Activated T-helper 1 cell treated with anti-CD3 and anti-CD28 coated beads, Interleukin-12 subunit alpha, Interleukin-12 subunit beta, Interleukin-2, Interleukin-4 antibody, amounts not matched to agents 30 ng/mL and 10 ng/mL and 1 ng/mL, durations not matched to agents 14 hours and 24 hours and 36 hours (primary cell): ENCODE data around the gene CACNA1B. TPM values are rescaled to one million over a fixed set of nuclear protein-coding genes. Genes with fewer than 3 reads are reported as not detected.

Experiments
- DNase-seq: peaks from one replicate; pipeline ENCODE4 v3.0.0; 2021; ENCODE audit warnings: low spot score
- H3K27ac Mint-ChIP-seq: one replicate; pipeline ENCODE4 v1.8.0; 2021; ENCODE audit warnings: mild to moderate bottlenecking, mixed read lengths
- H3K27me3 Mint-ChIP-seq: one replicate; pipeline ENCODE4 v1.8.0; 2022; ENCODE audit warnings: mild to moderate bottlenecking, moderate library complexity, mixed read lengths; ENCODE audit not compliant: insufficient read depth
- H3K36me3 Mint-ChIP-seq: one replicate; pipeline ENCODE4 v1.8.0; 2021; ENCODE audit warnings: low read depth, mixed read lengths
- H3K4me1 Mint-ChIP-seq: one replicate; pipeline ENCODE4 v1.8.0; 2021; ENCODE audit warnings: low read depth, mixed read lengths
- H3K4me3 Mint-ChIP-seq: one replicate; pipeline ENCODE4 v1.8.0; 2021; ENCODE audit warnings: mild to moderate bottlenecking, moderate library complexity, mixed read lengths
- H3K9me3 Mint-ChIP-seq: one replicate; pipeline ENCODE4 v1.8.0; 2021; ENCODE audit warnings: mixed read lengths
- intact Hi-C: fragments of 100-400 bp; cut with micrococcal nuclease; formaldehyde crosslinking; loops from one replicate; pipeline ENCODE4 v1.15.1; 2024
- total RNA-seq: library from RNA; stranded (reverse); gene quantifications from 2 replicates; pipeline ENCODE4 v1.2.3, GENCODE V29; 2022

The CACNA1B gene
- total RNA-seq, 1 donor from 2014 or later, result not detected

DNA sequence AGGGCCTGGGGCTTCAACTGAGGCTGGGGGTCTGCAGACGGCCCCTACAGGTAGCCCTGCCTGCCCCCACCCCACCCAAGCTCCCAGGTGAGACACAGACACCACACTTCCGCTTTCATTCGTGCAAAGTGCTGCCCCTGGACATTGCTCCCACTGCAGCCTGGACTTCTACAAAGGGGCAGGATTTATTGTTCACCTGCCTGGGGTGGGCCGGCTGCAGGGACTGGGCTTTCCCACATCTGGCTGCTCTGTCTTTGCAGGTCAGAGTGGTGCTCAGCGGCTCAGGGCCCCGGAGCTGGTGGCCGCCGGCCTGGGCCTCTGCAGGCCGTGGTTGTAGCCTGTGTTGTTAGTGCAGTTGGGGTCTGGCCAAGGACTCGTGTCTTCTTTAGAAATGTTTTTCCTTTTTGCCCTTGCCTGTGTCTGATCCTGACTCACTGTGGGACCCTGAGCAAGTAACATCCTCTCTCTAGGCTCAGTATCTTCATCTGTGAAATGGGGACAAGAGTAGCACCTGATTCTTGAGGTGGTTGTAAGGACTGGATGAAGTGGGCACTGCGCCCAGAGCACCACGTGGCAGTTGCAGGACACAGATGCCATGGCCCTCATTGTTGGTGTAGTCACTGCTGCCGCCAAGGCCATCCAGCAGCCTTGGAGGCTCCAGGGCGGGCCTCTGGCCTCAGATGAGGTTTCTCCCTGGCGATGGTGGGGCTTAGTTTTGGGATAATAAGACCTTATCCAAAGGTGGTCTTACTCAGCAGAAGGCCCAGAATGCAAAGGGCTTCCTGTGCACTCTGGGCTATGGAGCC is 143.9 kb downstream of the CACNA1B start:
- no peaks in the 10 kb centered on the region for H3K4me1 Mint-ChIP-seq
- no peaks in the 10 kb centered on the region for H3K9me3 Mint-ChIP-seq
- intact Hi-C loops, result no loop called here
- H3K27ac Mint-ChIP-seq, result no peak overlapping the region
- peaks cover 14% of the 10 kb centered on the region for H3K27me3 Mint-ChIP-seq
- no peaks in the 10 kb centered on the region for H3K36me3 Mint-ChIP-seq
- no peak for DNase-seq
- no peak overlapping the region for H3K4me3 Mint-ChIP-seq

DNA sequence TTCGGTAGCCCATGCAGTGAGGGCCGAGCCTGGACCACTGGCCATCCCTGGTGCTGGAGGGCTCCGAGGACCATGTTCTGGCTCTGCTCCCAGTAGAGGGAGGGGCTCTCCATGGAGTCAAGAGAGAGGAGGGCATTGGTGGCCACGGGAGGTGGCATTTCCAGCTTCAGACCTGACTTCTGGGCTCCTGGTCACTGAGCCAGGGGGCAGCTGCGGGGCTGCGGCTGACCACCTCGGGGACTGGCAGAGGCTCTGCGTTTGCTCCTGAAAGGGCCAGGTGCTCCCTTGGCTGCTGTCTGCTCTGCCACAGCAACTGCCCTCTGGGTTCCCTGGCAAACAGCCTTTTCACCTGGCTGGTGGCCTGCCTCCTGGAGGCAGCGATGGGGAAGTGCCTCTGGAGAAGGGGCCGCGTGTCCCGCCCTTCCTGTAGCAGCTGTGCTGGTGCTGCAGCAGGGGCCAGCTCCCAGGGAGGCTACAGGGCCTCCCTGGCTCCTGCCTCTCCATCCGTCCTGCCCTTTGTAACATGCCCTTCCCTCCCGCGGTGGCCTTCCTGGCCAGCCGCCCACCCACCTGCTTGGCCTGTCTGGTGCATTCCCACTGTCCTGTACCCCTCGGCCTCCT is 144.6 kb downstream of the CACNA1B start:
- H3K4me3 Mint-ChIP-seq, result no peak overlapping the region
- intact Hi-C loops, result no loop called here
- DNase-seq, result no peak

DNA sequence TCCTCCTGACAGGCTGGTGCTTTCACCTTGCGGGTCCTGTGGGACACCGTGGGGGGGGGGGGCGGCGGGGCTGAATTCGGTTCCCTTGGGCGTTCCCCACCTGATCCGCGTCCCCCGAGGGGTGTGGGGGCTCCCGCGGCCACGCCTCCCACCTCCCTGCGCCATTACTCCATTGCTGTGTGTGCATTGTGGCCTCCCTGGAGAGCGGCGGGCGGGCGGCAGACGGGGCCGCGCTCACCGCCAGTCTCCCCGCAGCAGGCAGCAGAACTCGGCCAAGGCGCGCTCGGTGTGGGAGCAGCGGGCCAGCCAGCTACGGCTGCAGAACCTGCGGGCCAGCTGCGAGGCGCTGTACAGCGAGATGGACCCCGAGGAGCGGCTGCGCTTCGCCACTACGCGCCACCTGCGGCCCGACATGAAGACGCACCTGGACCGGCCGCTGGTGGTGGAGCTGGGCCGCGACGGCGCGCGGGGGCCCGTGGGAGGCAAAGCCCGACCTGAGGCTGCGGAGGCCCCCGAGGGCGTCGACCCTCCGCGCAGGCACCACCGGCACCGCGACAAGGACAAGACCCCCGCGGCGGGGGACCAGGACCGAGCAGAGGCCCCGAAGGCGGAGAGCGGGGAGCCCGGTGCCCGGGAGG is 145.3 kb downstream of the CACNA1B start:
- H3K27me3 Mint-ChIP-seq, result peaks cover 20% of the 10 kb centered on the region
- no peaks in the 10 kb centered on the region for H3K9me3 Mint-ChIP-seq
- no peaks in the 10 kb centered on the region for H3K36me3 Mint-ChIP-seq
- H3K4me3 Mint-ChIP-seq, result no peak overlapping the region
- DNase-seq, result no peak
- H3K4me1 Mint-ChIP-seq, result no peaks in the 10 kb centered on the region
- no peak overlapping the region for H3K27ac Mint-ChIP-seq
- intact Hi-C loops, result no loop called here

More for the DNA sequence above, 144.6 kb downstream of the CACNA1B start:
- H3K4me1 Mint-ChIP-seq, result no peaks in the 10 kb centered on the region
- no peak overlapping the region for H3K27ac Mint-ChIP-seq
- no peaks in the 10 kb centered on the region for H3K36me3 Mint-ChIP-seq
- peaks cover 17% of the 10 kb centered on the region for H3K27me3 Mint-ChIP-seq
- H3K9me3 Mint-ChIP-seq, result no peaks in the 10 kb centered on the region

DNA sequence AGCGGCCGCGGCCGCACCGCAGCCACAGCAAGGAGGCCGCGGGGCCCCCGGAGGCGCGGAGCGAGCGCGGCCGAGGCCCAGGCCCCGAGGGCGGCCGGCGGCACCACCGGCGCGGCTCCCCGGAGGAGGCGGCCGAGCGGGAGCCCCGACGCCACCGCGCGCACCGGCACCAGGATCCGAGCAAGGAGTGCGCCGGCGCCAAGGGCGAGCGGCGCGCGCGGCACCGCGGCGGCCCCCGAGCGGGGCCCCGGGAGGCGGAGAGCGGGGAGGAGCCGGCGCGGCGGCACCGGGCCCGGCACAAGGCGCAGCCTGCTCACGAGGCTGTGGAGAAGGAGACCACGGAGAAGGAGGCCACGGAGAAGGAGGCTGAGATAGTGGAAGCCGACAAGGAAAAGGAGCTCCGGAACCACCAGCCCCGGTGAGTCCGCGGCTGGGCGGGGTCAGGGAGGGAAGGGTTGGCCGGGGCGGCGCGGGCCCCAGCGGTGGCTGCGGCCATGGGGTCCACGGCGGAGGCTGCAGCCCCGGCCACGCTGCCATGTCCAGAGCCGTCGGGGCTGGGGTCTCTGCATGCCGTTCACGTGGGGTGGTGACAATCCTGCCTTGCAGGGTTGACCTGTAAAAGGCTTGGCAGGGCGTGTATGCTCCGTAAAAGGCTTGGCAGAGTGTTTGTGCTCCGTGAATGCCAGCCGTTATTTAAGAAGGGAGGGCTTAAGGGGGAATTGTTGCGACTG is 146.0 kb downstream of the CACNA1B start:
- no peak overlapping the region for H3K27ac Mint-ChIP-seq
- no peak for DNase-seq
- no peaks in the 10 kb centered on the region for H3K4me1 Mint-ChIP-seq
- no peaks in the 10 kb centered on the region for H3K9me3 Mint-ChIP-seq
- intact Hi-C loops, result no loop called here
- H3K4me3 Mint-ChIP-seq, result no peak overlapping the region
- peaks cover 20% of the 10 kb centered on the region for H3K27me3 Mint-ChIP-seq
- H3K36me3 Mint-ChIP-seq, result no peaks in the 10 kb centered on the region

DNA sequence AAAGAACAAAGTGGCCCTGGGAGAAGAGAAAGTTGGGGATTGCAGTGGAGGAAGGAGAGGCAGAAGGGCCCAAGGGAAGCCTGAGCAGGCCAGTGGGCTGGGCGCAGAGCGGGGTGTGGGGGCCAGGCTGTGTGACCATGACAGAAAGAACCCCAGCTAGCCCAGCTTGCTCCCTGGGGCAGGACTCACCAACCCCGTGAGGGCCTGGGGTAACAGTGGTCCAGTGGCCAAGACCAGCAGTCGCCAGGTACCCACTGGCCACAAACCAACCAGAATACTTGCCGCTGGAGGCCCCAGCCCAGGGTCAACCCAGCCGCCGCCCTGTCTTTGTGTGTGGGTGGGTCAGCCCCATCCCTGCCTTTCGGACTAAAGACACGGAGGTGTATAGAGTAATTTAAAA is 146.5 kb downstream of the CACNA1B start:
- Mint-ChIP-seq H3K36me3 (no peaks in the 10 kb centered on the region), H3K27me3 (peaks cover 20% of the 10 kb centered on the region), H3K27ac (no peak overlapping the region), H3K4me3 (no peak overlapping the region), H3K9me3 (no peaks in the 10 kb centered on the region), H3K4me1 (no peaks in the 10 kb centered on the region)
- intact Hi-C loops, result no loop called here
- no peak for DNase-seq

DNA sequence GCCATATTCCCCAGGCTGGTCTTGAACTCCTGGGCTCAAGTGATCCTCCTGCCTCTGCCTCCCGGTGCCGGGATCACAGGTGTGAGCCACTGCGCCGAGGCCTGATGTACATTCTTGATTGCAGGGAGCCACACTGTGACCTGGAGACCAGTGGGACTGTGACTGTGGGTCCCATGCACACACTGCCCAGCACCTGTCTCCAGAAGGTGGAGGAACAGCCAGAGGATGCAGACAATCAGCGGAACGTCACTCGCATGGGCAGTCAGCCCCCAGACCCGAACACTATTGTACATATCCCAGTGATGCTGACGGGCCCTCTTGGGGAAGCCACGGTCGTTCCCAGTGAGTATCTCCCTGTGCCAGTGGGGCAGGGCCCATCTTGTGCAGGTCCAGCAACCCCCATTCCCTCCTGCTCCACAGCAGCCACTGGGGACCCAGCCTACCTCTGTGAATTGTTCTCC is 147.3 kb downstream of the CACNA1B start:
- H3K9me3 Mint-ChIP-seq, result no peaks in the 10 kb centered on the region
- intact Hi-C loops, result no loop called here
- H3K27ac Mint-ChIP-seq, result no peak overlapping the region
- no peaks in the 10 kb centered on the region for H3K36me3 Mint-ChIP-seq
- no peak overlapping the region for H3K4me3 Mint-ChIP-seq
- DNase-seq, result no peak
- H3K27me3 Mint-ChIP-seq, result peaks cover 21% of the 10 kb centered on the region
- H3K4me1 Mint-ChIP-seq, result no peaks in the 10 kb centered on the region

DNA sequence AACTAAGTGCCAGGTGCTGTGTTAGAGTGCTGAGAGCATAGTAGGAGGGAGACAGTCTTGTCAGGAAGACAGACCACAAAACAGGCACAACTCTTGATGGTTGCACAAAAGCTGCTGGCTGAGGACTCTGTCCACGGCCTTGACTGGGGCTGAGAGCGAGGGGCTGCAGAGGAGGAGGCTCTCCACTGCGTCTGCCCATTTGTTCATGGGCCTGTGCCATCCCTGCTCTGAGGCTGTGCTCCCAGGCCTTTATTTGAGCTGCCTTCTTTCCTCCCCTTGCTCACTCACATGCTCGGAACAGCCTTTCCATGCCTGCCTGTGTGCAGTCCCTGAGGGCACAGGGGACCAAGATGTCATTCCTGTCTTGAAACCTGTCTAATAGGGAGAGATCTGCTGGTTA is 147.8 kb downstream of the CACNA1B start:
- Mint-ChIP-seq H3K9me3 (no peaks in the 10 kb centered on the region), H3K27ac (no peak overlapping the region), H3K4me1 (no peaks in the 10 kb centered on the region), H3K27me3 (peaks cover 26% of the 10 kb centered on the region), H3K4me3 (no peak overlapping the region), H3K36me3 (no peaks in the 10 kb centered on the region)
- no peak for DNase-seq
- intact Hi-C loops, result no loop called here

DNA sequence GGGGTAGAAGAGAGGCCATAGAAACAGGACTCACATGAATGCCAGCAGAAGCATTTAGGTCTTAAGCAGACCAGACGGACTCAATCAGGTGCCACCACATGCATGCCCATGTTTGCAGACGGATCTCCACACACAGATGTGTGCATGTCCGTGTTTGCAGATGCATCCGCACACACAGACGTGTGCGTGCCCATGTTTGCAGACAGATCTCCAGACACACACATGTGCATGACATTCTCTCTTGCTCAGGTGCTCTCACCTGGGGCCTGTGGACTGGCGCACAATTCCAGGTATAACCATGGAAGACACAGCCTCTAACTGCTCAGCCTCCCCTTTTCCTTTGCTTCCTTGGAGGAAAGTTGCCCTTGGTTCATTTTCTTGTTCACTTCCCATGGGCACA is 148.3 kb downstream of the CACNA1B start:
- no peak overlapping the region for H3K4me3 Mint-ChIP-seq
- H3K4me1 Mint-ChIP-seq, result no peaks in the 10 kb centered on the region
- intact Hi-C loops, result no loop called here
- H3K9me3 Mint-ChIP-seq, result no peaks in the 10 kb centered on the region
- H3K36me3 Mint-ChIP-seq, result no peaks in the 10 kb centered on the region
- peaks cover 29% of the 10 kb centered on the region for H3K27me3 Mint-ChIP-seq
- no peak for DNase-seq
- no peak overlapping the region for H3K27ac Mint-ChIP-seq

DNA sequence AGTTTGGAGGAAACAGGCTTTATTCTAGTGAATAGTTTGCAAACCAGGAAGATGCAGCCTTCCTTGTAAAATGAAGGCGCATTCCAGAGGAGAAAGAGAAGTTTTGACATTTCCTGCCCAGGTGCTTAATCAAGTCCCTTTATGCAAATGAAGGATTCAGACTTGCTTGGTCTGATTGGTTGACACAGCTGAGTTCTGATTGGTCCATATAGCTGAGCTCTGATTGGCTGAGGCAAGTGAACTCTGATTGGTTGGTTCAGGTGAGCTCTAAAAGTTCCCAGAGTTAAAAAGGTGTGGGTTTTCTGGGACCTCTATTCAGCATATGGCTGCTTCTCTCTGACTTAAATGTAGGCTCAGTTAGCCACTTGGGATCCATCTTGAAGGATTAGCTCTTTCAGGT is 151.0 kb downstream of the CACNA1B start:
- Mint-ChIP-seq H3K9me3 (no peaks in the 10 kb centered on the region), H3K4me3 (no peak overlapping the region), H3K36me3 (no peaks in the 10 kb centered on the region), H3K27me3 (peaks cover 42% of the 10 kb centered on the region), H3K4me1 (no peaks in the 10 kb centered on the region), H3K27ac (no peak overlapping the region)
- no peak for DNase-seq
- intact Hi-C loops, result no loop called here

DNA sequence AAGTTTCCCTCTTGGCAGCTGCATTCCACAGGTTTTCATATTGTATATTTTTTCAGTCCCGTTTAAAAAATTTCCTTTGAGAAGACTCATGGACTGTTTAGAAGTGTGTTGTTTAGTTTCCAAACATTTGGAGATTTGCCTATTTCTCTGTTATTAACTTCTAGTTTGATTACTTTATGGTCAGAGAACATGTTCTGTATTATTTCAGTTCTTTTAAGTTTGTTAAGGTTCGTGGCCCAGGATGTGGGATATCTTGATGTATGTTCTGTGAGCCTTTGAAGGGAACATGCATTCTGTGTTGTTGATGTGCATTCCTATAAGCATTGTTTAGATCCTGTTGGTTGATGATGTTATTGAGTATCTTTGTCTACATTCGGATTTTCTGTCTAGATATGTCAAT is 153.6 kb downstream of the CACNA1B start:
- no peaks in the 10 kb centered on the region for H3K36me3 Mint-ChIP-seq
- no peak for DNase-seq
- peaks cover 36% of the 10 kb centered on the region for H3K27me3 Mint-ChIP-seq
- no peaks in the 10 kb centered on the region for H3K4me1 Mint-ChIP-seq
- no peak overlapping the region for H3K27ac Mint-ChIP-seq
- intact Hi-C loops, result no loop called here
- no peaks in the 10 kb centered on the region for H3K9me3 Mint-ChIP-seq
- H3K4me3 Mint-ChIP-seq, result no peak overlapping the region

DNA sequence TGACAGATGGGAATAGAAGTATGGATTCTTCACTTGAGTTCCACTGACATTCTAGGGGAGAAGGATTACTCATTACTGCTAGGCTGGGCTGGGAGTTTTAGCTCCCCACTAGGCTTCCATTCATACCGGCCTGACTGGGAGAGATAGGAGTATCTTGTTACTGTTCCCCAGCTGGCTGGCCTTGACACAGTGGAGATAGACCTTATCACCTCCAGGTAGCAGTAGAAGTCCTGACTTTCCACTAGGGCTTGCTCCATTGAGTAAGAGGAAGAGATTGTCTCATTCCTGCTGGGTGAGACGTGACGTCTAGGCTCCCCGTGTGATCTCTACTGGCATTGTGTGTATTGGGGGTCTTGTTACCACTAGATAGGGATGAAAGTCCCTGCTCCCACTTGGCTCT is 156.4 kb downstream of the CACNA1B start:
- DNase-seq, result no peak
- H3K36me3 Mint-ChIP-seq, result no peaks in the 10 kb centered on the region
- no peaks in the 10 kb centered on the region for H3K9me3 Mint-ChIP-seq
- H3K27me3 Mint-ChIP-seq, result peaks cover 30% of the 10 kb centered on the region
- intact Hi-C loops, result no loop called here
- H3K4me1 Mint-ChIP-seq, result no peaks in the 10 kb centered on the region
- H3K4me3 Mint-ChIP-seq, result no peak overlapping the region
- no peak overlapping the region for H3K27ac Mint-ChIP-seq

DNA sequence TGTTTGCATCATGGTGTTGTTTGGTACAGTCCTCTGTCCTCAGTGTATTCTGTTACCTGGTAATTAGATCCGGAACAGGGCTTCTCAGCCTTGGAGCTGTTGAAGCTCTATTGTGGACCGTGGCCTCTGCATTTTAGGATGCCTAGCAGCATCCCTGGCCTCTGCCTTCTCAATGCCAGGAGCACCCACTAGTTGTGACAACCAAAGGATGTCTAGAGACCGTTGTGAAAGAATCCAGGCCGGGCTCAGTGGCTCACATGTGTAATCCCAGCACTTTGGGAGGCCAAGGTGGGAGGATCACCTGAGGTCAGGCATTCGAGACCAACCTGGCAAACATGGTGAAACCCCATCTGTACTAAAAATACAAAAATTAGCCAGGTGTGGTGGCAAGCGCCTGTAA is 159.6 kb downstream of the CACNA1B start:
- no peak overlapping the region for H3K27ac Mint-ChIP-seq
- peaks cover 12% of the 10 kb centered on the region for H3K27me3 Mint-ChIP-seq
- H3K9me3 Mint-ChIP-seq, result no peaks in the 10 kb centered on the region
- no peaks in the 10 kb centered on the region for H3K36me3 Mint-ChIP-seq
- H3K4me1 Mint-ChIP-seq, result no peaks in the 10 kb centered on the region
- no peak for DNase-seq
- no peak overlapping the region for H3K4me3 Mint-ChIP-seq
- intact Hi-C loops, result no loop called here

DNA sequence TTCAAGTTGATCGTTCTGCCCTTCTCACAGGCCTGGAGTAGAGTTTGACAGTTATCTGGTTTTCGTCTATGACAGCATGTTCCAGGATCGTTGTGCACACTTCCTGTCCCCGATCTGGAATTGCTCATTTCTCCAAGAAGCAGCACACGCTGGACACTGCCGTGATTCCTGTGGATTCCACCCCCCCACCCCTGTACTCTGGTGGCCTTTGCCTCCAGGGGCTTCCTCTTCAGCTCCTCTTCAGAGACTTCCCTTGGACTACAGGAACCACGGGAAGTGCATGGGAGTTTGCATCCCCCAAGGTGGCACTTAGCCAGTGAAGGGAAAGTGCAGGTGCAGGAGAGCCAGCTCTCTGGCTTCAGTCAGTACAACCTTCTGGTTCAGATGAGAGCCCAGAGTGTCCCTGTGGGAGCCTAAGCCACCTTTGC is 160.7 kb downstream of the CACNA1B start:
- Mint-ChIP-seq H3K27me3 (peaks cover 4% of the 10 kb centered on the region), H3K27ac (no peak overlapping the region), H3K36me3 (no peaks in the 10 kb centered on the region), H3K9me3 (no peaks in the 10 kb centered on the region), H3K4me1 (no peaks in the 10 kb centered on the region), H3K4me3 (no peak overlapping the region)
- intact Hi-C loops, result no loop called here
- DNase-seq, result no peak
